ENCODE measurements around the gene TES. TPM values are rescaled to one million over a fixed set of nuclear protein-coding genes. Genes with fewer than 3 reads are reported as not detected.

Gene TES
- total RNA-seq, 1 experiment from 2014 or later = 20.6 TPM

- no peak overlapping the region for H3K27ac ChIP-seq
Measured at GRCh38 chr7:116223588-116223987, 13.2 kb downstream of the TES start.

GRCh38 chr7:116224492-116225098 lies 14.3 kb downstream of the TES start:
- Histone ChIP-seq H3K9me3 (replicated peaks) (no peaks in the 10 kb centered on the region), H3K4me1 (peaks cover under 1% of the 10 kb centered on the region; the same call in 1 of the 2 replicates), H3K4me3 (no peak overlapping the region), H3K27me3 (no peaks in the 10 kb centered on the region), H3K36me3 (no peaks in the 10 kb centered on the region), H3K27ac (no peak overlapping the region)
- DNase-seq = no peak

More at GRCh38 chr7:116223588-116223987, 13.2 kb downstream of the TES start:
- no peak for DNase-seq
- Histone ChIP-seq H3K36me3 (no peaks in the 10 kb centered on the region), H3K9me3 (replicated peaks) (no peaks in the 10 kb centered on the region), H3K4me3 (no peak overlapping the region), H3K27me3 (no peaks in the 10 kb centered on the region), H3K4me1 (peaks cover 5% of the 10 kb centered on the region)

- Histone ChIP-seq H3K9me3 (replicated peaks) (no peaks in the 10 kb centered on the region), H3K4me1 (peaks cover 10% of the 10 kb centered on the region), H3K36me3 (no peaks in the 10 kb centered on the region), H3K27me3 (no peaks in the 10 kb centered on the region), H3K27ac (no peak overlapping the region), H3K4me3 (no peak overlapping the region)
- no peak for DNase-seq
Measured at GRCh38 chr7:116225860-116226259, 15.5 kb downstream of the TES start.

- no peak for DNase-seq
- Histone ChIP-seq H3K9me3 (replicated peaks) (no peaks in the 10 kb centered on the region), H3K27me3 (no peaks in the 10 kb centered on the region), H3K4me1 (peaks cover 10% of the 10 kb centered on the region), H3K27ac (no peak overlapping the region), H3K36me3 (no peaks in the 10 kb centered on the region), H3K4me3 (no peak overlapping the region)
Measured at GRCh38 chr7:116226664-116227063, 16.3 kb downstream of the TES start.

- no peaks in the 10 kb centered on the region for H3K9me3 ChIP-seq (replicated peaks)
- H3K27ac ChIP-seq = no peak overlapping the region
- H3K4me3 ChIP-seq = no peak overlapping the region
- no peaks in the 10 kb centered on the region for H3K27me3 ChIP-seq
- peaks cover 10% of the 10 kb centered on the region for H3K4me1 ChIP-seq
- no peaks in the 10 kb centered on the region for H3K36me3 ChIP-seq
- DNase-seq = no peak
Measured at GRCh38 chr7:116227678-116228239, 17.4 kb downstream of the TES start.

- H3K27ac ChIP-seq = no peak overlapping the region
Measured at GRCh38 chr7:116228241-116228640, 17.9 kb downstream of the TES start.

GRCh38 chr7:116229366-116229765 lies 19.0 kb downstream of the TES start:
- H3K4me3 ChIP-seq = no peak overlapping the region
- no peaks in the 10 kb centered on the region for H3K27me3 ChIP-seq
- no peaks in the 10 kb centered on the region for H3K9me3 ChIP-seq (replicated peaks)
- H3K4me1 ChIP-seq = peaks cover 10% of the 10 kb centered on the region
- H3K36me3 ChIP-seq = no peaks in the 10 kb centered on the region
- DNase-seq = no peak
- no peak overlapping the region for H3K27ac ChIP-seq

More at GRCh38 chr7:116228241-116228640, 17.9 kb downstream of the TES start:
- Histone ChIP-seq H3K9me3 (replicated peaks) (no peaks in the 10 kb centered on the region), H3K27me3 (no peaks in the 10 kb centered on the region), H3K4me1 (peaks cover 10% of the 10 kb centered on the region), H3K4me3 (no peak overlapping the region), H3K36me3 (no peaks in the 10 kb centered on the region)
- DNase-seq = no peak

- H3K36me3 ChIP-seq = no peaks in the 10 kb centered on the region
- peak in 1 of 2 experiments; percentile 39 for DNase-seq
- peaks cover 10% of the 10 kb centered on the region for H3K4me1 ChIP-seq
- H3K9me3 ChIP-seq (replicated peaks) = no peaks in the 10 kb centered on the region
- no peak overlapping the region for H3K27ac ChIP-seq
- H3K4me3 ChIP-seq = no peak overlapping the region
- H3K27me3 ChIP-seq = no peaks in the 10 kb centered on the region
Measured at GRCh38 chr7:116230191-116231005, 20.1 kb downstream of the TES start.

GRCh38 chr7:116231543-116231942 lies 21.2 kb downstream of the TES start:
- peaks cover 10% of the 10 kb centered on the region for H3K4me1 ChIP-seq
- H3K27ac ChIP-seq = no peak overlapping the region
- no peak for DNase-seq
- no peak overlapping the region for H3K4me3 ChIP-seq
- no peaks in the 10 kb centered on the region for H3K36me3 ChIP-seq
- H3K27me3 ChIP-seq = no peaks in the 10 kb centered on the region
- no peaks in the 10 kb centered on the region for H3K9me3 ChIP-seq (replicated peaks)

GRCh38 chr7:116231949-116232348 lies 21.6 kb downstream of the TES start:
- H3K36me3 ChIP-seq = no peaks in the 10 kb centered on the region
- H3K27ac ChIP-seq = no peak overlapping the region
- H3K4me1 ChIP-seq = peaks cover 10% of the 10 kb centered on the region
- no peak overlapping the region for H3K4me3 ChIP-seq
- DNase-seq = no peak
- H3K9me3 ChIP-seq (replicated peaks) = no peaks in the 10 kb centered on the region
- H3K27me3 ChIP-seq = no peaks in the 10 kb centered on the region

- no peaks in the 10 kb centered on the region for H3K27me3 ChIP-seq
- peaks cover 10% of the 10 kb centered on the region for H3K4me1 ChIP-seq
- no peak for DNase-seq
- H3K4me3 ChIP-seq = no peak overlapping the region
- no peak overlapping the region for H3K27ac ChIP-seq
- no peaks in the 10 kb centered on the region for H3K36me3 ChIP-seq
- no peaks in the 10 kb centered on the region for H3K9me3 ChIP-seq (replicated peaks)
Measured at GRCh38 chr7:116232350-116232749, 22.0 kb downstream of the TES start.

GRCh38 chr7:116232920-116233319 lies 22.6 kb downstream of the TES start:
- H3K27ac ChIP-seq = no peak overlapping the region
- H3K9me3 ChIP-seq (replicated peaks) = no peaks in the 10 kb centered on the region
- no peaks in the 10 kb centered on the region for H3K36me3 ChIP-seq
- DNase-seq = no peak
- H3K4me3 ChIP-seq = no peak overlapping the region
- H3K27me3 ChIP-seq = no peaks in the 10 kb centered on the region
- H3K4me1 ChIP-seq = peaks cover 10% of the 10 kb centered on the region

- Histone ChIP-seq H3K4me1 (peaks cover 9% of the 10 kb centered on the region), H3K9me3 (replicated peaks) (no peaks in the 10 kb centered on the region), H3K27me3 (no peaks in the 10 kb centered on the region), H3K36me3 (no peaks in the 10 kb centered on the region), H3K27ac (no peak overlapping the region), H3K4me3 (no peak overlapping the region)
- DNase-seq = no peak
Measured at GRCh38 chr7:116234517-116235200, 24.3 kb downstream of the TES start.

GRCh38 chr7:116235380-116235779 lies 25.0 kb downstream of the TES start:
- Histone ChIP-seq H3K4me1 (peaks cover 2% of the 10 kb centered on the region), H3K36me3 (no peaks in the 10 kb centered on the region), H3K27ac (no peak overlapping the region), H3K9me3 (replicated peaks) (no peaks in the 10 kb centered on the region), H3K27me3 (no peaks in the 10 kb centered on the region), H3K4me3 (no peak overlapping the region)
- DNase-seq = no peak
